CD4-positive, alpha-beta T cell (primary cell): ENCODE measurements around the gene PI4KA. TPM values are rescaled to one million over a fixed set of nuclear protein-coding genes. Genes with fewer than 3 reads are reported as not detected.

Experiments
- ATAC-seq: fragments of 200-7000 bp; cut with Tn5 transposase; one replicate; pipeline ENCODE4 v1.10.0; 2022; ENCODE audit warnings: mild to moderate bottlenecking; ENCODE audit not compliant: poor library complexity
- CTCF ChIA-PET: fragments of 350-600 bp; sonication (Branson Sonifier 250); formaldehyde crosslinking; loops from one replicate; lab custom pipeline; 2021; ENCODE audit warnings: antibody characterized with exemption, inconsistent platforms; lab: Charles Lee
- POLR2A ChIA-PET: fragments of 350-600 bp; sonication (Branson Sonifier 250); formaldehyde crosslinking; loops from one replicate; lab custom pipeline; 2021; ENCODE audit warnings: antibody characterized with exemption, inconsistent platforms; lab: Charles Lee
- DNase-seq, 14 experiments: peaks; one replicate each; pipeline ENCODE4 v3.0.0-alpha.2; 2013 to 2020; ENCODE audit warnings: mixed read lengths in 2 of 14
- H3K27ac ChIP-seq, 2 donors: one replicate each; pipeline versions ENCODE4 v1.5.1 to v1.7.0; 2013; ENCODE audit warnings: low read length in 2 of 2, low read depth in 1 of 2, mild to moderate bottlenecking in 1 of 2
- H3K27me3 ChIP-seq, 2 experiments: 1 replicate in 1 of 2; 2 replicates in 1 of 2; pipeline versions ENCODE4 v1.6.1 to v1.7.0; 2013; ENCODE audit warnings: low read length in 2 of 2, control low read depth in 1 of 2, mild to moderate bottlenecking in 1 of 2, moderate library complexity in 1 of 2; ENCODE audit not compliant: insufficient read depth in 2 of 2, control insufficient read depth in 1 of 2
- H3K36me3 ChIP-seq: one replicate; pipeline ENCODE4 v1.6.1; 2013; ENCODE audit warnings: low read length, control low read depth; ENCODE audit not compliant: insufficient read depth
- H3K4me1 ChIP-seq: one replicate; pipeline ENCODE4 v1.6.1; 2013; ENCODE audit warnings: low read length, control low read depth; ENCODE audit not compliant: insufficient read depth
- H3K4me3 ChIP-seq: one replicate; pipeline ENCODE4 v1.5.1; 2013; ENCODE audit warnings: mild to moderate bottlenecking, low read length, moderate library complexity
- H3K9me3 ChIP-seq, 2 experiments: 1 replicate in 1 of 2; 2 replicates in 1 of 2; pipeline versions ENCODE4 v1.6.1 to v1.7.0; 2013; ENCODE audit warnings: low read length in 2 of 2, mild to moderate bottlenecking in 2 of 2, control low read depth in 1 of 2, moderate library complexity in 1 of 2; ENCODE audit not compliant: control insufficient read depth in 1 of 2, insufficient read depth in 1 of 2
- H3K27ac Mint-ChIP-seq: one replicate; pipeline ENCODE4 v1.8.0; 2020; ENCODE audit warnings: mixed read lengths
- H3K27me3 Mint-ChIP-seq: one replicate; pipeline ENCODE4 v1.8.0; 2021; ENCODE audit warnings: mixed read lengths
- H3K36me3 Mint-ChIP-seq: one replicate; pipeline ENCODE4 v1.8.0; 2021; ENCODE audit warnings: low read depth, mixed read lengths
- H3K4me1 Mint-ChIP-seq: one replicate; pipeline ENCODE4 v1.8.0; 2021; ENCODE audit warnings: low read depth, mixed read lengths
- H3K4me3 Mint-ChIP-seq: one replicate; pipeline ENCODE4 v1.8.0; 2020; ENCODE audit warnings: mild to moderate bottlenecking, mixed read lengths
- H3K9me3 Mint-ChIP-seq: one replicate; pipeline ENCODE4 v1.8.0; 2020; ENCODE audit warnings: mixed read lengths
- CTCF ChIP-seq: fragments of 200-600 bp; IDR thresholded peaks from one replicate; pipeline ENCODE4 v1.8.0; 2022; ENCODE audit warnings: antibody characterized with exemption, mild to moderate bottlenecking
- intact Hi-C, 2 experiments: fragments of 100-400 bp; cut with DNase I in 1 of 2; cut with micrococcal nuclease in 1 of 2; formaldehyde crosslinking; loops; one replicate each; pipeline versions ENCODE4 v1.15.1 to v1.9.0; 2023 to 2025; cut with DNase I, micrococcal nuclease
- total RNA-seq, 174 experiments: library from RNA in 2 of 174; stranded (reverse) in 2 of 174; gene quantifications; one replicate each; pipeline ENCODE4 v1.2.3 and lab custom pipeline; 2021 to 2026

The PI4KA gene
- total RNA-seq, 2 experiments from 2014 or later = 137 to 146 TPM

DNA sequence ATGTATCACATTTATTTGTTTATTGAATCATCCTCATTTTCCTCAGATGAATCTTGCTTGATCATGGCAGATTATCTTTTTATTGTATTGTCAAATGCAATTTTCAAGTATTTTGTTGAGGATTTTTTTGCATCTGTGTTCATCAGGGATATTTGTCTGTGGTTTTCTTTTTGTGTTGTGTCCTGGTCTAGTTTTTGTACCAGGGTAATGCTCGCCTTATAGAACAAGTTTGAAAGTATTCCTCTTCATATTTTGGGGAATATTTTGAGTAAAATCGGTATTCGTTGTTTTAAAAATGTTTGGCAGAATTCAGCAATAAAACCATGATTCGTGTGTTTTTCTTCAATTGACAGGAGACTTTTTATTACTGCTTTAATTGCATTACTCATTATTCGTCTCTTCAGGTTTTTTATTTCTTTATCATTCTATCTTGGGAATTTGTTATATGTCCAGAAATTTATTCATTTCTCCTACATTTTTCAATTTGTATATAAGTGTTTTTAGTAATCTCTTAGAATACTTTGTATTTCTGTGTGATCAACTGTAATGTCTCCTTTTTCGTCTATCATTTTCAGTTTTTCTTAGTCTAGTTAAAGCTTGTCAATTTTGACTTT is 198.1 kb downstream of the PI4KA start:
- Histone ChIP-seq H3K9me3 (peaks cover 14 to 15% of the 10 kb centered on the region in 2 experiments), H3K4me3 (no peak overlapping the region), H3K4me1 (no peaks in the 10 kb centered on the region), H3K36me3 (no peaks in the 10 kb centered on the region), H3K27me3 (peaks cover 0 to 7% of the 10 kb centered on the region in 2 experiments), H3K27ac (no peak overlapping the region)
- DNase-seq (no peak), ATAC-seq (no peak)
- Mint-ChIP-seq H3K27me3 (peaks cover 12% of the 10 kb centered on the region), H3K36me3 (no peaks in the 10 kb centered on the region), H3K4me1 (no peaks in the 10 kb centered on the region), H3K4me3 (no peak overlapping the region), H3K9me3 (peaks cover 9% of the 10 kb centered on the region), H3K27ac (no peak overlapping the region)
- intact Hi-C loops = no loop called here
- TF ChIP-seq CTCF = no peak
- ChIA-PET POLR2A (no interaction called here), CTCF (no interaction called here)

DNA sequence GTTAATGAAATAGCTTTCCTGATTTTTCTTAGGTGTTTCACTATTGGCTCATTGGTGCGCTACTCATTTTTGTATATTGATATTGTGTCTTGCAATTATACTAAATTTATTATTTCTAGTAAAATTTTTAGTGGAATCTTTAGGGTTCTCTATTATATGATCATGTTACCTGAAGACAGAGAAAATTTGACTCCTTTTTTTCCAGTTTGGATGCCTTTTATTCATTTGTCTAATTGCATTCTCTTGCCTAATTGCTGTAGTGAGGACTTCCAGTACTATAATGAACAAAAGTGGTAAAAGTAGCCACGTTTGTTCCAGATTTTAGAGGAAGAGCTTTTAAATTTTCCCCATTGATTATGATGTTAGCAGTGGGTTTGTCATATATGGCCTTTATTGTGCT is 198.7 kb downstream of the PI4KA start:
- Mint-ChIP-seq H3K4me1 (no peaks in the 10 kb centered on the region), H3K9me3 (peaks cover 9% of the 10 kb centered on the region), H3K4me3 (no peak overlapping the region), H3K36me3 (no peaks in the 10 kb centered on the region), H3K27ac (no peak overlapping the region), H3K27me3 (peaks cover 12% of the 10 kb centered on the region)
- ATAC-seq = no peak
- DNase-seq = no peak
- H3K27me3 ChIP-seq = peaks cover 0 to 7% of the 10 kb centered on the region in 2 experiments
- TF ChIP-seq CTCF = no peak
- H3K4me3 ChIP-seq = no peak overlapping the region
- no peak overlapping the region for H3K27ac ChIP-seq
- intact Hi-C loops = no loop called here
- H3K4me1 ChIP-seq = no peaks in the 10 kb centered on the region
- H3K9me3 ChIP-seq = peaks cover 14 to 15% of the 10 kb centered on the region in 2 experiments
- ChIA-PET POLR2A (no interaction called here), CTCF (no interaction called here)
- H3K36me3 ChIP-seq = no peaks in the 10 kb centered on the region

DNA sequence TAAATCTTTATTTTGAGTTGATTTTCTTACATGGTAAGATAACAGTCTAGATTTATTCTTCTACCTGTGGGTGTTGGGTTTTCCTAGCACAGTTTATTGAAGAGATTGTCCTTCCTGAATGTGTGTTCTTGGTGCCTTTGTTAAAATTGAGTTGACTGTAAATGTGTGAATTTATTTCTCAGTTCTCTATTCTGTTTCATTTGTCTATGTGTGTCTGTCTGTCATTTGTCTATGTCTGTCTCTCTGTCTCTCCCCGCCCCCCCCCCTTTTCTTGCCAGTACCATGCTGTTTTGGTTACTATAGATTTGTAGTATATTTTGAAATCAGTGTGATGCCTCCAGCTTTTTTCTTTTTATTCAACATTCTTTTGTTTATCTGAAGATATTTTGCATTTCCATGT is 199.4 kb downstream of the PI4KA start:
- ChIA-PET CTCF (no interaction called here), POLR2A (no interaction called here)
- peaks cover 9% of the 10 kb centered on the region for H3K27me3 Mint-ChIP-seq

More for the DNA sequence above, 199.4 kb downstream of the PI4KA start:
- H3K27ac Mint-ChIP-seq = no peak overlapping the region
- Histone ChIP-seq H3K27ac (no peak overlapping the region), H3K4me1 (no peaks in the 10 kb centered on the region), H3K27me3 (peaks cover 0 to 7% of the 10 kb centered on the region in 2 experiments), H3K4me3 (no peak overlapping the region), H3K36me3 (no peaks in the 10 kb centered on the region), H3K9me3 (peaks cover 13 to 15% of the 10 kb centered on the region in 2 experiments)
- no peak overlapping the region for H3K4me3 Mint-ChIP-seq
- DNase-seq (no peak), ATAC-seq (no peak)
- H3K4me1 Mint-ChIP-seq = no peaks in the 10 kb centered on the region
- H3K36me3 Mint-ChIP-seq = no peaks in the 10 kb centered on the region
- H3K9me3 Mint-ChIP-seq = peaks cover 6% of the 10 kb centered on the region
- no peak for TF ChIP-seq CTCF
- intact Hi-C loops = no loop called here
